ENCODE results near the gene GRM4.

The GRM4 gene

GRCh38 chr6:34082864-34083626, 62.8 kb downstream of the GRM4 start:
- no peak for DNase-seq

GRCh38 chr6:34082348-34082747, 63.5 kb downstream of the GRM4 start:
- DNase-seq, result no peak

- no peak for DNase-seq
These were observed 65.5 kb downstream of the GRM4 start for GRCh38 chr6:34080357-34080756.

GRCh38 chr6:34079899-34080298, 66.0 kb downstream of the GRM4 start:
- no peak for DNase-seq

- no peak for DNase-seq
These were observed 70.0 kb downstream of the GRM4 start for GRCh38 chr6:34075906-34076305.

GRCh38 chr6:34074064-34074742, 71.7 kb downstream of the GRM4 start:
- no peak for DNase-seq

GRCh38 chr6:34073540-34073939, 72.3 kb downstream of the GRM4 start:
- no peak for DNase-seq

- DNase-seq, result no peak
These were observed 73.2 kb downstream of the GRM4 start for GRCh38 chr6:34072727-34073126.

- DNase-seq, result no peak
These were observed 74.0 kb downstream of the GRM4 start for GRCh38 chr6:34071884-34072379.

- DNase-seq, result no peak
These were observed 74.6 kb downstream of the GRM4 start for GRCh38 chr6:34071136-34071883.

GRCh38 chr6:34070315-34071135, 75.4 kb downstream of the GRM4 start:
- no peak for DNase-seq

GRCh38 chr6:34068462-34069044, 77.3 kb downstream of the GRM4 start:
- no peak for DNase-seq

- no peak for DNase-seq
These were observed 78.1 kb downstream of the GRM4 start for GRCh38 chr6:34067814-34068213.

- DNase-seq, result no peak
These were observed 78.8 kb downstream of the GRM4 start for GRCh38 chr6:34066772-34067770.

GRCh38 chr6:34066218-34066571, 79.7 kb downstream of the GRM4 start:
- DNase-seq, result no peak

- no peak for DNase-seq
These were observed 80.2 kb downstream of the GRM4 start for GRCh38 chr6:34065466-34066217.

- DNase-seq, result no peak
These were observed 81.2 kb downstream of the GRM4 start for GRCh38 chr6:34064675-34065074.

- DNase-seq, result no peak
These were observed 82.2 kb downstream of the GRM4 start for GRCh38 chr6:34063651-34064050.

- no peak for DNase-seq
These were observed 83.1 kb downstream of the GRM4 start for GRCh38 chr6:34062815-34063214.

- DNase-seq, result no peak
These were observed 83.7 kb downstream of the GRM4 start for GRCh38 chr6:34062156-34062555.

Measured in activated CD8-positive, alpha-beta memory T cell treated with anti-CD3 and anti-CD28 coated beads, Interleukin-2, amount 50 U/mL, for 4 hours (primary cell).